ENCODE measurements around the gene THBS1. TPM values are rescaled to one million over a fixed set of nuclear protein-coding genes. Genes with fewer than 3 reads are reported as not detected.

Gene THBS1
- total RNA-seq = 171 TPM

GRCh38 chr15:39580485-39581241 is at the start of gene THBS1:
Gene THBS1 (plus strand): TSS chr15:39581079. CDS start chr15:39581858, 779 bp downstream.
- peaks cover 19% of the 10 kb centered on the region for H3K4me1 ChIP-seq (ENCODE audit: insufficient read depth, low read length)
- H3K4me3 ChIP-seq (ENCODE audit: low read length) = peak within 1 kb of the TSS; percentile 32
- no peaks in the 10 kb centered on the region for H3K9me3 ChIP-seq (ENCODE audit: low read depth, low read length)
- peaks cover 38% of the 10 kb centered on the region for H3K27me3 ChIP-seq (ENCODE audit: insufficient read depth, low read length)

GRCh38 chr15:39534996-39535395 is 45.9 kb upstream of the THBS1 start:
- Histone ChIP-seq H3K4me3 (ENCODE audit: low read length) (no peak overlapping the region), H3K9me3 (ENCODE audit: low read depth, low read length) (no peaks in the 10 kb centered on the region), H3K4me1 (ENCODE audit: insufficient read depth, low read length) (no peaks in the 10 kb centered on the region), H3K27me3 (ENCODE audit: insufficient read depth, low read length) (no peaks in the 10 kb centered on the region)

- Histone ChIP-seq H3K4me1 (ENCODE audit: insufficient read depth, low read length) (no peaks in the 10 kb centered on the region), H3K27me3 (ENCODE audit: insufficient read depth, low read length) (no peaks in the 10 kb centered on the region), H3K9me3 (ENCODE audit: low read depth, low read length) (no peaks in the 10 kb centered on the region), H3K4me3 (ENCODE audit: low read length) (no peak overlapping the region)
These were observed 45.4 kb upstream of the THBS1 start for GRCh38 chr15:39535466-39535865.

- Histone ChIP-seq H3K27me3 (ENCODE audit: insufficient read depth, low read length) (no peaks in the 10 kb centered on the region), H3K4me3 (ENCODE audit: low read length) (no peak overlapping the region), H3K4me1 (ENCODE audit: insufficient read depth, low read length) (no peaks in the 10 kb centered on the region), H3K9me3 (ENCODE audit: low read depth, low read length) (no peaks in the 10 kb centered on the region)
These were observed 41.9 kb upstream of the THBS1 start for GRCh38 chr15:39538936-39539335.

GRCh38 chr15:39539466-39539865 is 41.4 kb upstream of the THBS1 start:
- H3K4me3 ChIP-seq (ENCODE audit: low read length) = no peak overlapping the region
- H3K9me3 ChIP-seq (ENCODE audit: low read depth, low read length) = no peaks in the 10 kb centered on the region
- H3K27me3 ChIP-seq (ENCODE audit: insufficient read depth, low read length) = no peaks in the 10 kb centered on the region
- H3K4me1 ChIP-seq (ENCODE audit: insufficient read depth, low read length) = no peaks in the 10 kb centered on the region

GRCh38 chr15:39539973-39540558 is 40.8 kb upstream of the THBS1 start:
- Histone ChIP-seq H3K9me3 (ENCODE audit: low read depth, low read length) (peaks cover 2% of the 10 kb centered on the region), H3K4me3 (ENCODE audit: low read length) (no peak overlapping the region), H3K27me3 (ENCODE audit: insufficient read depth, low read length) (no peaks in the 10 kb centered on the region), H3K4me1 (ENCODE audit: insufficient read depth, low read length) (no peaks in the 10 kb centered on the region)

GRCh38 chr15:39542385-39543065 is 38.4 kb upstream of the THBS1 start:
- Histone ChIP-seq H3K27me3 (ENCODE audit: insufficient read depth, low read length) (peaks cover 7% of the 10 kb centered on the region), H3K9me3 (ENCODE audit: low read depth, low read length) (peaks cover 9% of the 10 kb centered on the region), H3K4me3 (ENCODE audit: low read length) (no peak overlapping the region), H3K4me1 (ENCODE audit: insufficient read depth, low read length) (no peaks in the 10 kb centered on the region)

GRCh38 chr15:39543651-39544050 is 37.2 kb upstream of the THBS1 start:
- H3K4me1 ChIP-seq (ENCODE audit: insufficient read depth, low read length) = no peaks in the 10 kb centered on the region
- H3K27me3 ChIP-seq (ENCODE audit: insufficient read depth, low read length) = peaks cover 7% of the 10 kb centered on the region

GRCh38 chr15:39546842-39547241 is 34.0 kb upstream of the THBS1 start:
- Histone ChIP-seq H3K9me3 (ENCODE audit: low read depth, low read length) (peaks cover 9% of the 10 kb centered on the region), H3K27me3 (ENCODE audit: insufficient read depth, low read length) (peaks cover 13% of the 10 kb centered on the region), H3K4me3 (ENCODE audit: low read length) (no peak overlapping the region), H3K4me1 (ENCODE audit: insufficient read depth, low read length) (no peaks in the 10 kb centered on the region)

More at GRCh38 chr15:39543651-39544050, 37.2 kb upstream of the THBS1 start:
- Histone ChIP-seq H3K4me3 (ENCODE audit: low read length) (no peak overlapping the region), H3K9me3 (ENCODE audit: low read depth, low read length) (peaks cover 9% of the 10 kb centered on the region)

- H3K9me3 ChIP-seq (ENCODE audit: low read depth, low read length) = peaks cover 9% of the 10 kb centered on the region
- H3K4me1 ChIP-seq (ENCODE audit: insufficient read depth, low read length) = peaks cover 9% of the 10 kb centered on the region
- peaks cover 13% of the 10 kb centered on the region for H3K27me3 ChIP-seq (ENCODE audit: insufficient read depth, low read length)
- H3K4me3 ChIP-seq (ENCODE audit: low read length) = no peak overlapping the region
These were observed 32.3 kb upstream of the THBS1 start for GRCh38 chr15:39548561-39548960.

- H3K4me3 ChIP-seq (ENCODE audit: low read length) = no peak overlapping the region
- peaks cover 9% of the 10 kb centered on the region for H3K9me3 ChIP-seq (ENCODE audit: low read depth, low read length)
- H3K27me3 ChIP-seq (ENCODE audit: insufficient read depth, low read length) = peaks cover 23% of the 10 kb centered on the region
- peaks cover 9% of the 10 kb centered on the region for H3K4me1 ChIP-seq (ENCODE audit: insufficient read depth, low read length)
These were observed 31.0 kb upstream of the THBS1 start for GRCh38 chr15:39549912-39550311.

- H3K4me1 ChIP-seq (ENCODE audit: insufficient read depth, low read length) = peaks cover 9% of the 10 kb centered on the region
- H3K4me3 ChIP-seq (ENCODE audit: low read length) = no peak overlapping the region
- H3K27me3 ChIP-seq (ENCODE audit: insufficient read depth, low read length) = peaks cover 16% of the 10 kb centered on the region
- H3K9me3 ChIP-seq (ENCODE audit: low read depth, low read length) = no peaks in the 10 kb centered on the region
These were observed 29.4 kb upstream of the THBS1 start for GRCh38 chr15:39551476-39551875.

- Histone ChIP-seq H3K9me3 (ENCODE audit: low read depth, low read length) (no peaks in the 10 kb centered on the region), H3K27me3 (ENCODE audit: insufficient read depth, low read length) (peaks cover 16% of the 10 kb centered on the region), H3K4me3 (ENCODE audit: low read length) (no peak overlapping the region), H3K4me1 (ENCODE audit: insufficient read depth, low read length) (peaks cover 9% of the 10 kb centered on the region)
These were observed 28.3 kb upstream of the THBS1 start for GRCh38 chr15:39552556-39552955.

- Histone ChIP-seq H3K27me3 (ENCODE audit: insufficient read depth, low read length) (peaks cover 16% of the 10 kb centered on the region), H3K9me3 (ENCODE audit: low read depth, low read length) (no peaks in the 10 kb centered on the region), H3K4me3 (ENCODE audit: low read length) (no peak overlapping the region), H3K4me1 (ENCODE audit: insufficient read depth, low read length) (peaks cover 9% of the 10 kb centered on the region)
These were observed 26.8 kb upstream of the THBS1 start for GRCh38 chr15:39553947-39554693.

Measured in mononuclear cell (primary cell).